Right cardiac atrium (tissue), 5 donors: ENCODE measurements around the gene DDX54. TPM values are rescaled to one million over a fixed set of nuclear protein-coding genes. Genes with fewer than 3 reads are reported as not detected.

Experiments
- ATAC-seq, 2 donors: fragments of 200-7000 bp; cut with Tn5 transposase; one replicate each; pipeline versions ENCODE4 v1.8.0 to v1.9.1; 2020; ENCODE audit warnings: moderate library complexity in 2 of 2, mild to moderate bottlenecking in 1 of 2
- DNase-seq, 3 donors: peaks; one replicate each; pipeline ENCODE4 v3.0.0-alpha.2; 2020
- H3K27ac ChIP-seq: one replicate; pipeline ENCODE4 v1.5.1; 2013; ENCODE audit warnings: mild to moderate bottlenecking, low read length, control low read depth, moderate library complexity
- H3K27me3 ChIP-seq: one replicate; pipeline ENCODE4 v1.6.1; 2013; ENCODE audit not compliant: control insufficient read depth, insufficient read depth
- H3K4me1 ChIP-seq: one replicate; pipeline ENCODE4 v1.6.1; 2013; ENCODE audit warnings: low read length; ENCODE audit not compliant: control insufficient read depth, insufficient read depth
- H3K4me3 ChIP-seq: one replicate; pipeline ENCODE4 v1.5.1; 2013; ENCODE audit warnings: low read length, control low read depth
- H3K9me3 ChIP-seq: one replicate; pipeline ENCODE4 v1.6.1; 2013; ENCODE audit warnings: low read length; ENCODE audit not compliant: control insufficient read depth
- WGBS: extraction: QIAGEN DNeasy Blood & Tissue Kit; methylation state at CpG from one replicate; pipeline ENCODE4 v1.1.7; 2013; 5-methylcytosine and 5-hydroxymethylcytosine counted together
- intact Hi-C, 4 donors: fragments of 100-400 bp; cut with DNase I; formaldehyde crosslinking; loops; one replicate each; pipeline versions ENCODE4 v1.11.0 to v1.14.0; 2022 to 2023
- long read RNA-seq, 4 donors: library from polyadenylated mRNA; unstranded; transcript quantifications; one replicate each; pipeline ENCODE4 v2.0.0, GENCODE V29; 2020 to 2021
- polyA plus RNA-seq: library from polyadenylated mRNA; stranded (reverse); fragments of 200-250 nt; gene quantifications from one replicate; pipeline ENCODE4 v1.2.3, GENCODE V29; 2013
- total RNA-seq, 4 donors: library from RNA; stranded (reverse); fragmentation: NEBNext Ultra II Directional; extraction: Animal tissue kit (Norgen Biotek cat#: 25700); gene quantifications; one replicate each; pipeline ENCODE4 v1.2.1, GENCODE V29; 2021
- donor health status: healthy with polysubstance abuse.
- donor health status: DM: no; HTN: yes; CAD: no.
- donor health status: DM: no; HTN: no; CAD: no.
- donor health status: DM: no; HTN: yes; CAD: no; lungs with severe emphysema.
- donor health status: DM: yes; HTN: yes; CAD: no.

DDX54 gene, protein sequence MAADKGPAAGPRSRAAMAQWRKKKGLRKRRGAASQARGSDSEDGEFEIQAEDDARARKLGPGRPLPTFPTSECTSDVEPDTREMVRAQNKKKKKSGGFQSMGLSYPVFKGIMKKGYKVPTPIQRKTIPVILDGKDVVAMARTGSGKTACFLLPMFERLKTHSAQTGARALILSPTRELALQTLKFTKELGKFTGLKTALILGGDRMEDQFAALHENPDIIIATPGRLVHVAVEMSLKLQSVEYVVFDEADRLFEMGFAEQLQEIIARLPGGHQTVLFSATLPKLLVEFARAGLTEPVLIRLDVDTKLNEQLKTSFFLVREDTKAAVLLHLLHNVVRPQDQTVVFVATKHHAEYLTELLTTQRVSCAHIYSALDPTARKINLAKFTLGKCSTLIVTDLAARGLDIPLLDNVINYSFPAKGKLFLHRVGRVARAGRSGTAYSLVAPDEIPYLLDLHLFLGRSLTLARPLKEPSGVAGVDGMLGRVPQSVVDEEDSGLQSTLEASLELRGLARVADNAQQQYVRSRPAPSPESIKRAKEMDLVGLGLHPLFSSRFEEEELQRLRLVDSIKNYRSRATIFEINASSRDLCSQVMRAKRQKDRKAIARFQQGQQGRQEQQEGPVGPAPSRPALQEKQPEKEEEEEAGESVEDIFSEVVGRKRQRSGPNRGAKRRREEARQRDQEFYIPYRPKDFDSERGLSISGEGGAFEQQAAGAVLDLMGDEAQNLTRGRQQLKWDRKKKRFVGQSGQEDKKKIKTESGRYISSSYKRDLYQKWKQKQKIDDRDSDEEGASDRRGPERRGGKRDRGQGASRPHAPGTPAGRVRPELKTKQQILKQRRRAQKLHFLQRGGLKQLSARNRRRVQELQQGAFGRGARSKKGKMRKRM
- total RNA-seq (10 to 100 TPM; 27.5 to 36.1 (median 31.3) TPM), polyA plus RNA-seq (17.2 TPM)
- long read RNA-seq, donor 1, full-length matches to known transcripts: 42 of 89 reads
- long read RNA-seq, donor 1, partial matches to known transcripts: 40 of 89 reads
- long read RNA-seq, donor 1, other reads (novel, unspliced or antisense): 7 of 89 reads
- long read RNA-seq, donor 2, full-length matches to known transcripts: 23 of 43 reads
- long read RNA-seq, donor 2, partial matches to known transcripts: 18 of 43 reads
- long read RNA-seq, donor 2, other reads (novel, unspliced or antisense): 2 of 43 reads
- long read RNA-seq, donor 3, full-length matches to known transcripts: 150 of 286 reads
- long read RNA-seq, donor 3, partial matches to known transcripts: 113 of 286 reads
- long read RNA-seq, donor 3, other reads (novel, unspliced or antisense): 23 of 286 reads
- long read RNA-seq, donor 4, full-length matches to known transcripts: 22 of 47 reads
- long read RNA-seq, donor 4, partial matches to known transcripts: 22 of 47 reads
- long read RNA-seq, donor 4, other reads (novel, unspliced or antisense): 3 of 47 reads

DNA sequence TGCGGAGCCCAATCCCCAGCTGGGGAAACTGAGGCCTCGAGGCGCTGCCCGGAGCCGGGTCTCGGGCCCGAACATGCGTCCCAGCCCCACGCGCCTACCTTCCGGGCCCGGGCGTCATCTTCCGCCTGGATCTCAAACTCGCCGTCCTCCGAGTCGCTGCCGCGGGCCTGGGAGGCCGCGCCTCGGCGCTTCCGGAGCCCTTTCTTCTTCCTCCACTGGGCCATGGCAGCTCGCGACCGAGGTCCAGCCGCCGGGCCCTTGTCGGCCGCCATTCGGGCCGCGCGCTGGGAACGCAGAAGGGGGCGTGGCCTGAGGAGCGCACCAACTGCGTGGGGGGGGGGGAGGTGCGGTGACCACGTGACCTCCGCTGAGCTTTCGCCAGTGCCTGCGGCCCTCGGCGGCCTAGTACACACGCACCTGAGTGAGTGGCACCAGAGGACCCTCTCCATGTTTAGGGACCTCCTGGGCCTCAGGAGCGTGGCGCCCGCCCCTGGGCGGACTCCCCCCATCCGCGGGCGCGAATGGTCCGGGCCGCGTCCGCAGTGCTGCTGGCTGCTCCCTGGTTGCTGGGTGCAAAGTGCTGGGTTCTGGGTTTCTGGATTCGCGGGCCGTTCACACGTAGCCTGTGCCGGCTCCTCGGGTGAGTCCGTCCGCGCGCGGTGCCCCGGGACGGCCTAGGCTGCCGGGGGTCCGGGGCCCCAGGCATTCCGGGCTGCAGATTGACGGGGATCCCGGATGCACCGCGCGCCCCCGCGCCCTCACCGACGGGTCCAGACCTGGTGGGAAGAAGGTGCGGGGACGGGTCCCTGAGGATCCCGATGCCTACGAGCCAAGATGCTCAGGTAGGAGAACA, at the start of gene DDX54, which contains the start of gene RITA1:
Gene DDX54, minus strand, starts transcription at position 299 of the 853 bp plus-strand sequence. Its CDS starts 27 bp downstream, at position 272.
Gene RITA1, plus strand, starts transcription at position 542 of the 853 bp plus-strand sequence. CDS start 1,026 bp downstream, outside the sequence.
- Histone ChIP-seq H3K27ac (peak within 1 kb of the TSS; percentile 76), H3K4me3 (peak within 1 kb of the TSS; percentile 62), H3K27me3 (no peaks in the 10 kb centered on the region), H3K4me1 (peaks cover 2% of the 10 kb centered on the region), H3K9me3 (no peaks in the 10 kb centered on the region)
- ATAC-seq: peak; percentile 89 to 90
- whole genome bisulfite sequencing: under 1% methylated on average over 89 of the region's 89 CpGs
- intact Hi-C loops: no loop called here
- DNase-seq: peak; percentile 79 to 92 (median 91)

DNA sequence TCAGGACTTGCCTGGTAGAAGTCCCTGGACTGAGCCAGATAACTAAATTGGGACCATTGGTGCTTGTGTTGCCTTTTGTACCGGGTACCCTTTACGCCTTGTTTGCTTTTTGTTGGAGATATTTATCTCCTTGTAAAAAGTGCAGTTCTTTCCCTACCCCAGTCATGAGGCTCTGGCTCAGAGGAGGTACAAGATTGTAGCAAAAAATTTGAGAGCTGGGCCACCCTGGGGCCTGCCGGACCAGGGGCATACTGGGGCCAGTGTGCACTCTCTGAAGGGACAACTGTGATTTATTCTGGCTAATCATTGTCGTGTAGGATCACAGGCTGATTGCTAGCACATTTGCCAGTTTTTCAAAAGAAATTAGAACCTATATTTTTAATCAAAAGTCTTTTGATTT, 49.2 kb upstream of the DDX54 start:
- H3K27ac ChIP-seq: no peak overlapping the region
- peaks cover 42% of the 10 kb centered on the region for H3K4me1 ChIP-seq
- no peaks in the 10 kb centered on the region for H3K9me3 ChIP-seq
- ATAC-seq: no peak
- DNase-seq: peak in 1 of 3 donors; percentile 3
- 88% methylated on average over 4 of the region's 4 CpGs for WGBS
- H3K4me3 ChIP-seq: no peak overlapping the region
- H3K27me3 ChIP-seq: no peaks in the 10 kb centered on the region
- intact Hi-C loops: no loop called here

DNA sequence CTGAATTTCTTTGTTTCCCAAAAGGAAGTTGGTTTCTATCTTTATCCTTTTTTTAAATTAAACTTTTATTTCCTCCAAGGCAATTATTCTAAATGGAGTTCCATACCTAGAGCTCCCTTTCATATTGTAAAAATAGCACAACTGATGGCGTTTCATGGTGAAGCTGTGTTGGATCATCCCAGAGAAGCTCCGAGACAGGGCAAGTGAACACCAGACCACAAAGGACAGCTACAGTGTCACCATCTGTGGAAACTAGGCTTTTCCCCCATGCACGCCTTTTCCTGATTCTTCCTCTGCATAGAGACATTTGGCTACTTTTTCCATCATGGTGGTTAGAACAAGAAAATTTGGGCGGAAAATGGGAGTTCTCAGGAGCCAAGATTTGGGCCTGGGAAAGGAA, 48.7 kb upstream of the DDX54 start:
- ATAC-seq: no peak
- no peak for DNase-seq
- peak overlapping the region; percentile 76 for H3K27ac ChIP-seq
- H3K4me1 ChIP-seq: peaks cover 39% of the 10 kb centered on the region
- H3K9me3 ChIP-seq: no peaks in the 10 kb centered on the region
- no peaks in the 10 kb centered on the region for H3K27me3 ChIP-seq
- H3K4me3 ChIP-seq: no peak overlapping the region
- 85% methylated on average over 4 of the region's 4 CpGs for WGBS
- intact Hi-C loops: no loop called here

DNA sequence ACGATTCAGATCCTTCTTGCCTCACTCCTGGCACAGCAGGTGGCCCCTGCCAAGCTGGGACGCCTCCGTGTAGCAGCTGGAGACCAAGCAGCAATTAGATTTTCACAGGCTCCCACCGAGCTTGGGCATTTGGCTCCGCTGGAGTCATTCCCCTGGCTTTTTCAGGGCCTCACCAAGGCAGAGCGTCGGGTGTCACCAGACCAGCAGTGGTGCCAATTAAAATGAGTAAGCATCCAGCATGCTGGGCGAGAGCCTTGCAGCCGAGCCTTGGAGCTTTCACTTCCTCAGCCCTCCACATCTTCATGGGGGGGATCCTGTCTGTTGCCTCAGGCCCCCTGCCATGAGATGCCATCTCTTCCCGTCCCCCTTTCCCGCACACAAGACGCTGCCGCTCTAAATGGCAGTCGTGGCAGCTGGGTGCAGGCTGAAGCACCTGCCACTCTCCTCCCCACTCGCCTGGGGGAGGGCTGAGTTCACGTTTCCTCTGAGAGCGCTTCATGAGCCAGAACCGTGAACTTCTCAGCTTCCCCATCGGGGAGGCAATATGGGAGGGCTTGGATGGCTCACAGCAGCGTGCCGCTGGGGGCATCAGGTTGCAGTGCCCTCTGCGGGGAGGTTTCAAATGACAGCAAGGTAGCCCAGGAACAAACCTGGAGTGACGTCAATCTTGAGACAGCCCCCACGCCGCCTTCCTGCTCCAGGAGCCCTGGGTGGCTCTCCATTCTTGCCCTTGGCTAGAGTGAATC, 47.7 kb upstream of the DDX54 start:
- H3K4me1 ChIP-seq: peaks cover 39% of the 10 kb centered on the region
- ATAC-seq: peak; percentile 30 to 48
- DNase-seq: peak; percentile 55 to 77 (median 77)
- no peaks in the 10 kb centered on the region for H3K27me3 ChIP-seq
- 59% methylated on average over 25 of the region's 25 CpGs for WGBS
- H3K27ac ChIP-seq: peak overlapping the region; percentile 76
- H3K4me3 ChIP-seq: no peak overlapping the region
- no peaks in the 10 kb centered on the region for H3K9me3 ChIP-seq
- intact Hi-C loops: no loop called here

DNA sequence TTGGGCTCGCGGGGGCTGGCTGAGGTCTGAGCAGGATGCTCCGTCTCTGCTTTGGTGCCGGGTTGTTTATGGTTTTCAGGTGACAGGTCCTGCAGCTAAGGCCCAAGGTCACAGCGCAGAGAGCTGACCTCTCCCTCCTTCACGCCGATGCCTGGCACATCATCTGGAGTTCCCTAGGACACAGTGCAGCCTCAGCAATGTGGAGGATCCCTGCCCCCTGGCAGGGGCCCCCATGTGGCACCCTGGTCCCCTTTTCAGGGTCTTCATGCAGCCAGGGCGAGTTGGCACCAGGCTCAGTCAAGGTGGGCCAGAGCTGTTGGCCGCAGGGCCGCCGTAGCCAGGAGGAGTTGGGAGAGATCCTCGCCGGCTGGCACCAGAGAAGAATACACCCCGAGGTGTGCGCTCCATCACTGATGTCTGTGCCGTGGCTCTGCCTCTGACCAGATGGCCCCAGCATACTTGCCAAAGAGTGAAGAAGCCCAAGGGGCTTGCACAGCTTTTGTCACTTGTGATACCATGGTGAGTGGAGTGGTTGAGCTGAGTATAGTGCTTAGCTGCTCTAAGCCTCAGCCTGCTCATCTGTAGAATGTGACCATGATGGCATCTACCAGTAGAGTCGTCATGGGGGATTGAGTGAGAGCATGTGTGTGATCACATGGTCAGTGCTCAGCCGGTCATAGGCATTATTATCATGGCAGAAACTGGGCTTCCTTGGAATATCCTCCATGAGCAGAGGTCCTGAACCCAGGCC, 47.0 kb upstream of the DDX54 start:
- H3K4me3 ChIP-seq: no peak overlapping the region
- peak overlapping the region; percentile 76 for H3K27ac ChIP-seq
- H3K9me3 ChIP-seq: no peaks in the 10 kb centered on the region
- WGBS: 85% methylated on average over 18 of the region's 18 CpGs
- intact Hi-C loops: no loop called here
- peak in 1 of 3 donors; percentile 56 for DNase-seq
- no peaks in the 10 kb centered on the region for H3K27me3 ChIP-seq
- H3K4me1 ChIP-seq: peaks cover 38% of the 10 kb centered on the region
- no peak for ATAC-seq

DNA sequence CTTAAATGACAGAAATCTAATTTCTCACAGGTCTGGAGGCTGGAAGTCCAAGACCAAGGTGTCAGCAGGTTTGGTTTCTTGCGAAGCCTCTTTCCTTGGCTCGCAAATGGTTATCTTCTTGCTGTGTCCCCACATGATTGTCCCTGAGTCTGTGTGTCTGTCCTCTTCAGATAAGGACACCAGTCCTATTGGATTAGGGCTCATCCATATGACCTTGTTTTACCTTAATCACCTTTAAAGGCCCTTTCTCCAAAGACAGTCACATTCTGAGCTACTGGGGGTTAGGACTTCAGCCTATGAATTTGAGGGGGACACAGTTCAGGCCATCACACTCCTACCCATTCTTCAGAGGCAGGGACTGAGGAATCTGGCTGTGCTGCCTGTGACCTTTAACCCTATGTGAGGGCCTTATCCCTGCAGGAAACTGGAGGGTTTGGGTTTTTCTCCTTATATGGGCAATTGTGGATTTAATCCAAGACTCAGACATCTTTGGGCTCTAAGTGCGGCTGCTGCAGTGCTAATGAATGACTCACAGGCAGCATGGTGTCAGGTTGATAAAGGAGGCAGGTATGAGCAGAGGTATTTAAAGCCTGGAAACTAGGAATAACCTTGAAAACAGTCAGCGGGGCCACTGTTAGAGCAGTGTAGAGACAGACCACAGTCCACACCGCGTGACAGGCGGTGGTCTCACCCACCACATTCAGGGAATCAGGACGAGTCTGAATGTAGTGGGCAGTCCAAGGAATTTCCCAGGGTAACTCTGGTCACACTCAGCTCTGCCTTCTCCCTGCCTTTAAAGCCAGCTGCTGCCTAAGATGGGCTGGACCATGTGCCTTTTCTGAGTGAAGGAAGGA, 46.2 kb upstream of the DDX54 start:
- 85% methylated on average over 8 of the region's 8 CpGs for WGBS
- intact Hi-C loops: no loop called here
- Histone ChIP-seq H3K4me1 (peaks cover 44% of the 10 kb centered on the region), H3K9me3 (no peaks in the 10 kb centered on the region), H3K27me3 (no peaks in the 10 kb centered on the region), H3K4me3 (no peak overlapping the region), H3K27ac (peak overlapping the region; percentile 76)
- DNase-seq (peak in 1 of 3 donors; percentile 32), ATAC-seq (peak in 1 of 2 donors; percentile 44)

DNA sequence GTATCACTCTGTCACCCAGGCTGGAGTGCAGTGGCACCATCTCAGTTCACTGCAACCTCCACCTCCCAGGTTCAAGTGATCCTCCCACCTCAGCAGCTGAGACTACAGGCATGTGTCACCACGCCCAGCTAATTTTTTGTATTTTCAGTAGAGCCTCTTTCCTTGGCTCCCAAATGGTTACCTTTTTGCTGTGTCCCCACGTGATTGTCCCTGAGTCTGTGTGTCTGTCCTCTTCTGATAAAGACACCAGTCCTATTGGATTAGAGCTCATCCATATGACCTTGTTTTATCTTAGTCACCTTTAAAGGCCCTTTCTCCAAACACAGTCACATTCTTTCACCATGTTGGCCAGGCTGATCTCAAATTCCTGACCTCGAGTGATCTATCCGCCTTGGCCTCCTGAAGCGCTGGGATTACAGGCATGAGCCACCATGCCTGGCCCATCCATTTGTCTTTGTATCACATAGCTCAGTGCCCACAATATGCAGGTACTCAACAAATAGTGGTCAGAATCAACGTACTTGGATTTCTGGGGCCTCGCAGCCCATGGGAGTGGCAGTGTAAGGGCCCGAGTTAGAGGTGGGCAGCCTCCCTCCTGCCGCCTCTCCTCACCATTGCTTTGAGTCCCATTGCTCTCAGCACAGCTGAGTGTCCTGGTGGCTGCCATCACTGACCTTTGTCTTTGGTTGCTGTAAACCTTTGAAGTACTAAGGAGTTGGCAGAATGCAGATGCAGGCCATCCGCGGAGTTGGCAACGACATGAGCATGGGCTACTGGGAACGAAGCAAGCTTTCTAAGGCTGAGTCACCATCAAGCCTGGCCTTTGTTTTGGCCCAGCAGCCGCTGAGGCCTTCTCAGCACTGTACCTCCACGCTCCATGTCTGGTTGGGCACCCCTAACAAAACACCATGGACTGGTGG, 45.3 kb upstream of the DDX54 start:
- intact Hi-C loops: no loop called here
- peak in 1 of 2 donors; percentile 40 for ATAC-seq

More for the DNA sequence above, 45.3 kb upstream of the DDX54 start:
- DNase-seq: peak in 1 of 3 donors; percentile 51
- Histone ChIP-seq H3K27ac (peak overlapping the region; percentile 76), H3K9me3 (no peaks in the 10 kb centered on the region), H3K27me3 (no peaks in the 10 kb centered on the region), H3K4me3 (no peak overlapping the region), H3K4me1 (peaks cover 37% of the 10 kb centered on the region)
- WGBS: 80% methylated on average over 15 of the region's 15 CpGs
